IPS-18a (cell line): Measurements from ENCODE around the gene KIF26A.

Experiments used
- H3K27ac ChIP-seq: one replicate; pipeline ENCODE4 v1.5.1; 2013; ENCODE audit warnings: low read length
- H3K27me3 ChIP-seq: one replicate; pipeline ENCODE4 v1.6.1; 2013; ENCODE audit warnings: mild to moderate bottlenecking, low read length; ENCODE audit not compliant: control insufficient read depth, insufficient read depth
- H3K36me3 ChIP-seq: one replicate; pipeline ENCODE4 v1.6.1; 2013; ENCODE audit warnings: low read depth, low read length; ENCODE audit not compliant: control insufficient read depth
- H3K4me1 ChIP-seq: one replicate; pipeline ENCODE4 v1.6.1; 2013; ENCODE audit warnings: low read depth, low read length; ENCODE audit not compliant: control insufficient read depth
- H3K4me3 ChIP-seq: one replicate; pipeline ENCODE4 v1.5.1; 2013; ENCODE audit warnings: low read length
- H3K9ac ChIP-seq: one replicate; pipeline ENCODE4 v1.6.1; 2013; ENCODE audit warnings: mild to moderate bottlenecking, low read length, moderate library complexity
- H3K9me3 ChIP-seq: one replicate; pipeline ENCODE4 v1.6.1; 2013; ENCODE audit warnings: low read depth, low read length; ENCODE audit not compliant: control insufficient read depth

Gene KIF26A

GRCh38 chr14:104182857-104183425, 44.6 kb downstream of the KIF26A start:
- Histone ChIP-seq H3K27me3 (no peaks in the 10 kb centered on the region), H3K9me3 (no peaks in the 10 kb centered on the region), H3K4me1 (no peaks in the 10 kb centered on the region)

GRCh38 chr14:104183796-104184195, 45.4 kb downstream of the KIF26A start:
- Histone ChIP-seq H3K27me3 (no peaks in the 10 kb centered on the region), H3K4me3 (no peak overlapping the region), H3K36me3 (no peaks in the 10 kb centered on the region), H3K9me3 (no peaks in the 10 kb centered on the region), H3K9ac (no peak overlapping the region), H3K4me1 (no peaks in the 10 kb centered on the region), H3K27ac (no peak overlapping the region)

More at GRCh38 chr14:104182857-104183425, 44.6 kb downstream of the KIF26A start:
- Histone ChIP-seq H3K27ac (no peak overlapping the region), H3K36me3 (no peaks in the 10 kb centered on the region), H3K4me3 (no peak overlapping the region), H3K9ac (no peak overlapping the region)

GRCh38 chr14:104184506-104184905, 46.1 kb downstream of the KIF26A start:
- Histone ChIP-seq H3K4me3 (no peak overlapping the region), H3K4me1 (no peaks in the 10 kb centered on the region), H3K27ac (no peak overlapping the region), H3K27me3 (no peaks in the 10 kb centered on the region), H3K36me3 (no peaks in the 10 kb centered on the region), H3K9me3 (no peaks in the 10 kb centered on the region), H3K9ac (no peak overlapping the region)

- H3K27me3 ChIP-seq: no peaks in the 10 kb centered on the region
- no peak overlapping the region for H3K27ac ChIP-seq
- H3K36me3 ChIP-seq: no peaks in the 10 kb centered on the region
- no peak overlapping the region for H3K4me3 ChIP-seq
- H3K9ac ChIP-seq: no peak overlapping the region
- H3K4me1 ChIP-seq: no peaks in the 10 kb centered on the region
- H3K9me3 ChIP-seq: no peaks in the 10 kb centered on the region
Measured at GRCh38 chr14:104184911-104185499, 46.6 kb downstream of the KIF26A start.

GRCh38 chr14:104185916-104186495, 47.6 kb downstream of the KIF26A start:
- Histone ChIP-seq H3K27me3 (no peaks in the 10 kb centered on the region), H3K4me3 (no peak overlapping the region), H3K9ac (no peak overlapping the region), H3K27ac (no peak overlapping the region), H3K36me3 (no peaks in the 10 kb centered on the region), H3K9me3 (no peaks in the 10 kb centered on the region), H3K4me1 (no peaks in the 10 kb centered on the region)

GRCh38 chr14:104186575-104186974, 48.2 kb downstream of the KIF26A start:
- Histone ChIP-seq H3K9ac (no peak overlapping the region), H3K9me3 (no peaks in the 10 kb centered on the region)

GRCh38 chr14:104187121-104187889, 48.9 kb downstream of the KIF26A start:
- Histone ChIP-seq H3K27ac (no peak overlapping the region), H3K4me1 (no peaks in the 10 kb centered on the region), H3K27me3 (no peaks in the 10 kb centered on the region), H3K36me3 (no peaks in the 10 kb centered on the region), H3K9me3 (no peaks in the 10 kb centered on the region), H3K4me3 (no peak overlapping the region), H3K9ac (no peak overlapping the region)

More at GRCh38 chr14:104186575-104186974, 48.2 kb downstream of the KIF26A start:
- H3K27me3 ChIP-seq: no peaks in the 10 kb centered on the region
- no peaks in the 10 kb centered on the region for H3K36me3 ChIP-seq
- no peaks in the 10 kb centered on the region for H3K4me1 ChIP-seq
- H3K4me3 ChIP-seq: no peak overlapping the region
- H3K27ac ChIP-seq: no peak overlapping the region

GRCh38 chr14:104187931-104188726, 49.7 kb downstream of the KIF26A start:
- no peaks in the 10 kb centered on the region for H3K36me3 ChIP-seq
- H3K4me3 ChIP-seq: no peak overlapping the region
- no peaks in the 10 kb centered on the region for H3K4me1 ChIP-seq
- no peak overlapping the region for H3K9ac ChIP-seq
- no peaks in the 10 kb centered on the region for H3K27me3 ChIP-seq
- H3K9me3 ChIP-seq: no peaks in the 10 kb centered on the region
- H3K27ac ChIP-seq: no peak overlapping the region

GRCh38 chr14:104188727-104189400, 50.5 kb downstream of the KIF26A start:
- no peaks in the 10 kb centered on the region for H3K4me1 ChIP-seq
- no peaks in the 10 kb centered on the region for H3K9me3 ChIP-seq
- H3K4me3 ChIP-seq: no peak overlapping the region
- no peak overlapping the region for H3K9ac ChIP-seq
- no peaks in the 10 kb centered on the region for H3K36me3 ChIP-seq
- H3K27ac ChIP-seq: no peak overlapping the region
- no peaks in the 10 kb centered on the region for H3K27me3 ChIP-seq

GRCh38 chr14:104189629-104190335, 51.4 kb downstream of the KIF26A start:
- Histone ChIP-seq H3K4me1 (no peaks in the 10 kb centered on the region), H3K9me3 (no peaks in the 10 kb centered on the region)

More at GRCh38 chr14:104189629-104190335, 51.4 kb downstream of the KIF26A start:
- Histone ChIP-seq H3K27me3 (no peaks in the 10 kb centered on the region), H3K27ac (no peak overlapping the region), H3K4me3 (no peak overlapping the region), H3K9ac (no peak overlapping the region), H3K36me3 (no peaks in the 10 kb centered on the region)
